Head of caudate nucleus (tissue), 42 donors: ENCODE results near the gene HHATL.
"Not testable (repeated sequence)": the region's sequence is repeated elsewhere in the genome, so short reads cannot be mapped to it uniquely, and the experiment has no call there.

Source experiments
- DNase-seq, 42 donors: peaks; one replicate each; pipeline versions ENCODE4 v3.0.0 to v3.0.0-alpha.2; 2020 to 2021; ENCODE audit warnings: mixed read lengths in 7 of 42
- intact Hi-C: fragments of 100-400 bp; cut with DNase I; formaldehyde crosslinking; loops from one replicate; pipeline ENCODE4 v1.15.0; 2022

Gene HHATL

DNA sequence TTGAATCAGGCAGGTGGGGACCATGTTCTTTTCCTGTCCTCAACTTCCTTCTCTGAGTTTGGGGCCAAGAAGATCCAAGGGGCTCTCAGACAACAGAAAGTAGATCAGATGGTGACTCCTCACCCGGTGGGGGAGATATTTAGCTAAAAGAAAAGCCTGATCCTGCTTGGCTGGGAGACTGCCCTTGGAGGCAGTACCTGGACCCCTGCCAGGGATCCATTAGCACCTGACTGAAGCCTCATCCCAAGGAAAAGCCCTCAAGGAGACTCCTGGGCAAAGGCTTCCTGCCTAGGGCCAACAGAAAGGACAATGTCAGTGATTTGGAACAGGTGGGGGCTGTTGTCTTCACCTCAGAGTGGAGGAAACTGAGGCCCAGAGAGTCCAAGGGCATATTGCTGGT, 33.5 kb upstream of the HHATL start:
- intact Hi-C loops: no loop called here

DNA sequence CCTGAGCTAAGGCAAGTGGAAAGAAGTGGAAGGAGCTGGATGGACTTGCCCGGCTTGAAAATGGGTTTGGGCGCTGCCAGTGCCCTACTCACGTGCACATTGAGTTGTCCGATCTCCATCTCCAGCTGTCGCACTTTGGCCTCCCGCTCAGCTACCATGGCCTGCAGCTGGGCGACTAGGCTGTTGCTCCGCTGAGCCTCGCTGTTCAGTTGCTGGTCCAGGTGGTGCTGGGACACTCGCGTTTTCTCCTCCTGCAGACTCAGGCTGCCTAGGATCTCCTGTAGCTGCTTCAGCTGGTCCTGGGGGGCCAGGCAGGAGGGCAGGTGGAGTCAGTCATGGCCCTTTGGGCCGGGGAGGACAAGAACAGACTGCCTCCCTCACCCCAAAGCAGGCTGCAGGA, 33.0 kb upstream of the HHATL start:
- peak in 4 of 42 donors; percentile 2 to 39 (median 19) for DNase-seq
- intact Hi-C loops: no loop called here

More for the DNA sequence above, 33.5 kb upstream of the HHATL start:
- DNase-seq: peak in 2 of 42 donors; percentile 4 to 41

DNA sequence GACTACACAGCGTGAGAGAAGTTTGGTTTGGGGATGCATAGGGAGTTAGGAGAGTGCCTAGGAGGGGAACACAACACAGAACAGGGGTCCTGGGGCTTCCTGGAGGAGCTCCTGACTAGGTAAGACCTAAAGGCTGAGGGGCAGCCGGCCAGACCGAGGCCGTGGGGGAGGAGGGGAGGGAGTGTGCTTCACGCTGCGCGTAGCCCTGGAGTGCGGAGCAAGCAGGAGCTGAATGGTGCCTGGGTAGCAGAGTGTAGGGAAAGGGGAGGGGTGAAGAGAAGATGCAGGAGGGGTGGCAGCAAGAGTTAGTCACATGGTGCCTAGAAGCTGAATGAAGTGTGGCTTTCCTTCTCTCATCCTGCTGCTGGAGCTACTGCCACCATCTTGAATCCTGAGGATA, 32.4 kb upstream of the HHATL start:
- DNase-seq: peak in 3 of 42 donors; percentile 10 to 36 (median 27)
- intact Hi-C loops: no loop called here

DNA sequence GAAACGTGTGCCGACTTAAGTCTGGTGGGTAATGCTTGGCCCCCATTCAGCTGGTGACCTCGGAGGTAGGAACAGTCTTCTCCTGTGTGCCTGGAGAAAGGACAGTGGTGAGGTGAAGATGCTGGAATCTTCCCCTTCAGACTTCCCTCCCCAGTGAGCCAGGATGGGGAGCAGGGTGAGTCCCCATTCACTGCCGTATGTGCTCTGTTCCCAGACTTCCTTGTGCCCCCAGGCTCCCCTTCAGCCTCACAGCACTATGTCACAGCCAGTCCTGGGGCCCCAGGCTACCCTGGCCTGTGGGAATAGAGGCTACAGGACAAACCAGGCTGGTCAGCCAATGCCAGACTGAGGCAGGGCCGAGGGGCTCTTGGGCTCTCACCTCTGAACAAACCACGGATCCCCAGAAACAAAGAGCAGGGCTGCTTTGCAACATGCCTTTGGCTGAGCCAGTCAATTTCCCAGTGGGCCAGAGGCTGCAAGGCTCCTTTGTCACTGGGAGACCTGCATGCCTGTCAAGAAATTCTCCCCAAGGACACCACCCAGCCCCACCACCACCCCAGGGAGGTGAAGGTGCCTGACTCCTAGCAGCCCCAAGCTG, 31.8 kb upstream of the HHATL start:
- peak in 6 of 42 donors; percentile 11 to 63 (median 32) for DNase-seq
- intact Hi-C loops: no loop called here

DNA sequence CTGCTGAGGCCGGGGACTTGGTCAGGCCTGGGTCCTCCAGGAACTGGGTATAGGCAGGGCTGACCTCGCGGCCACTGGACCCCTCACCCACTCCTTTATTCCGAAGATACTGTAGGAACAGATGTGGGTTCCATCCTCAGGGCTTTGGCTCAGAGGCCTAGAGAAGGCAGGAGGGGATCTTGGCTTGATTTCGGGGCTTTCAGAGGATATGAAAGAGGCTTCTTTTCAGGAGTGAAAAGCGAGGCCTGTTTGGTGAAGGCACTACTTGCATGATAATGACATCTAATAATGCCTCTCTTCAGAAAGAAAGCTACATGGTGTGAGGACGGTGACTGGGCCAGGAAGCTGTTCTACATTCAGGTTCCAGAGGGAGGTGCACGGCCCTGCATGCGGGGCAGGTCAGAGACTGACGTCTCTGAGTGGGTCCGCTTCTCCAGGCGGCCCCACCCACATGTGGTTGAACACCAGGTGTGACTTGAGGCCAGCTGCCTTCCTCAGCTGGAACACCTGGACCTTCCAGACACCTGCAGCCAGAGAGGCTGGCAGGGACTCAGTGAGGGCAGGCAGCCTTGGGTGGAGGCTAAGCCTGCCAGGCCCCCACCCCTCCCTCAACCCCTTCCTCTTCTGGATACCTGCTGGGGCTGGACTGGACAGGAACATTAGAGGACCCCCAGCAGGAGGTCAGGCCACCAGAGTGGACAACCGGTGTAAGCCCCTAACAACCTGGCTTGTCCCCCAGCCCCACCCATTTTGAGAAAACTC, 31.1 kb upstream of the HHATL start:
- DNase-seq: peak in 38 of 42 donors; percentile 51 to 94 (median 79)
- intact Hi-C loops: no loop called here

DNA sequence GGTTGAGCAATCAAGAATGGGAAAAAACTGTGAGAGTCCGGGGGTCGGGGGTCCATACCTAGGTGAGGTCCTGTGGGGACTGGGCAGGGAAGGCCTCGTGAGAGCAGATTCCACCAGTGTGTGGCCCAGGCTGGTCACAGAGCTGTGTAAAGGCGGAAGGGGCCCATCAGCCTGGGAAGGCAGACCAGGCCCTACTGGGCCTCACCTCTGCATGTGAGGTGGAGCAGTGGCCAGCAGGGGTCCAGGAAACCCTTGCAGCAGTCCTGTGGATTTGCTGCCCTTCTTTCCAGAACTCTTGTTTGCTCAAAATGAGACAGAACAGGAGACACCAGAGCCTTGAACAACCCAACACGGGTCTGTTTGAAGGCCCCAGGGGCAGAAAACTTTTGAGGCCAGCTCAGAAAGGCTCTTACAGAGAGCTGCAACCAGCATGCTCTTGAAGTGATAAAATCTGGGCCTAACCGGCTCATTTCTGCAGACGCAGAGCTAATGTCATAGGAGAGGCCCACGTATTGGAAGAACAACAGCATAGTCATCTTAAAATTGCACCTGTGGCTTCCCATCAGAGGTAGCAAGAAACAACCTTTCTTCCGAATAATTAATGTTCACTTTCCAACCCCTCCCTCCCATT, 30.3 kb upstream of the HHATL start:
- intact Hi-C loops: no loop called here
- DNase-seq: peak in 8 of 42 donors; percentile 14 to 63 (median 27)

DNA sequence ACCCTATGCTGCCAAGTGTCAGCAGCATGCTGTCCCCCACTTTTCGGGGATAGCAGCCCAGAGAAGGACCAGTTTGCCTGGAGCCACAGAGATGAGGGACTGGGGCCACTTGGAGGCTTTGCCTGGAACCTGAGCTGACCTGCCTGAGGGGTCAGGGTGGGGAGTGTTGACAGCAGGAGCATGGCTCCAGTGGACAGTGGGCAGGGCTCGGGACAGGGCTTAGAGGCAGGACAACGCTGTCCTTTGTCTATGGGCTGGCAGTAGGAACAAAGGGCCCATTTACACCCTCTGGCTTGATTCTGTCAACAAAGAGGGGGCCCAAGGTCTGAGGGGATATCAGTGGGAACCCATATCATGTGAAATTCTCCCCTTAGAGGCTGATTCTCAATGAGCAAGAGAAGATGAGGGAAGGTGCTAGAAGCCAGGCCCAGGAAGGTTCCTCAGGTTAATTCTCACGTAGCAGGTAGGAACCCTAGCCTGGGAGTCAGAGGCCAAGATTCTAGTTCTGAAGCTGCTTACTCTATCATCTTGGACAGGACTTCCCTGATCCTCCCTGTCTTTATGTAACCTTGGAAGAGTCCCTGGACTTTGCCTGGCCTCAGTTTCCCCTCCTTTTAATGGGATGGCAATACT, 29.7 kb upstream of the HHATL start:
- intact Hi-C loops: no loop called here
- DNase-seq: peak; percentile 79 to 98 (median 92)

DNA sequence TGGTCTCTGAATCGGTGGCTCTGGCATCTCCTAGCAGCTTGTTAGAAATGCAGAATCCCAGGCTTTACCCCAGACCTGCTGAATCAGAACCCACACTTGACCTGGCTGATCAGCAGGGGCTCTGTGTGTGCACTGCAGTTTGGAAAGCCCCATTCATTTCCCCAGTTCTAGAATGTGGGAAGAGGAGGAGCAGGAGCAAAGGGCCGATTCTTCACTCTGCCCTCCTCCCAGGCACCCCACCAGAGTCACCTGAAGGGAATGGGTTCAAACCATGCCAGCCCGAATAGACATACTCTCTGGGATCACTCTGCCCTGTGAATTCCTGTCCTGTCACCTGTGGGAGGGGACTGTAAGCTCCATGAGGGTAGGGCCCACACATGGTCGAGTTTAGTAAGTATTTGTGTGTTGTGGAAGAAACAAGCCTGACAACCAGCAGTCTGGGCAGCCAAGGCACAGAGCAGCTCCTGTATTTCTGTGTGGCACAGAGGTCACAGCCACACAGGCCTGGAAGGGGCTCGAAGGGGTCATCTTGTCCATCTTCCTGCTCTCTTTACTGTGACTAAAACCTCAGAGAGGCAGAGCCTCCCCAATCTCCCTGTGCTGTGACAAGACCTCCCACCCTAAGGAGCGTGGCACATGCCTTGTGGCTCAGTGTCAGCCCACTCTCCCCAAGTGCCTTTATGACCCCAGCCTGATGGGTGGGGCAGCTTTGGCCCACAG, 29.0 kb upstream of the HHATL start:
- DNase-seq: peak in 10 of 42 donors; percentile 1 to 40 (median 12)
- intact Hi-C loops: no loop called here

DNA sequence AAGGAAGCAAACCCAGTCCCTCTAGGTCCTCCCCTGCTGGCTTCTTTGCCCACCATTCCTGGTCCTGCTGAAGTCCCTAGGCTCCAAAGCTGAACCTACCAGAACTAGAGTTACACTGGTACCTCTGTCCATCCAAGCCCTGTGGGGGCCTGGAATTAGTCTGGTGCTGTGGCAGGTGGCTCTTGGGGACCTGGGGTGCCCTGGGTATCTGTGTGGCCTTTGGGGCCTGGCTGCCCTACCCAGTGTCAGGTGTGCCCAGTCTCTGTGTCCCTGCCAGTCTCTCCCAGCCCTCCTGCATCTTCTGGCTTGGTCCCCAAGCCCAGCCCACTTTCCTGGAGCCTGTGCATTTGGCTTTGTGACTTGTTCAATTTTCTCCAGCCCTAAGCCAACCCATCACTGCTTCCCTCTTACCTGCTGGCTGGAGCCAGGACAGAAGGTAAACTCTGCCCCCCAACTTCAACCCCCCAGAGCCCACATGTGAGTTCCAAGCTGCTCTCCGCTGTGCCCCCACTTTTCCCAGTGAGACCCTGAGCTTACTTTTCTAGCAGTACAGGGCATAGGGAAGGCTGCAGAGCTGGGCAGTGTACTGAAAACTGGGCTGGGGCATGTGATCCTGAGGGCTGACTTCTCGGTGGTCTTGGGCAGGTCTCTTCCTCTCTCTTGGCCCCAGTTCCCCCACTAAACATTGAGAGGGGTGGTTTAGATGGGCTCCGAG, 28.3 kb upstream of the HHATL start:
- intact Hi-C loops: no loop called here
- peak in 11 of 42 donors; percentile 1 to 42 (median 17) for DNase-seq

DNA sequence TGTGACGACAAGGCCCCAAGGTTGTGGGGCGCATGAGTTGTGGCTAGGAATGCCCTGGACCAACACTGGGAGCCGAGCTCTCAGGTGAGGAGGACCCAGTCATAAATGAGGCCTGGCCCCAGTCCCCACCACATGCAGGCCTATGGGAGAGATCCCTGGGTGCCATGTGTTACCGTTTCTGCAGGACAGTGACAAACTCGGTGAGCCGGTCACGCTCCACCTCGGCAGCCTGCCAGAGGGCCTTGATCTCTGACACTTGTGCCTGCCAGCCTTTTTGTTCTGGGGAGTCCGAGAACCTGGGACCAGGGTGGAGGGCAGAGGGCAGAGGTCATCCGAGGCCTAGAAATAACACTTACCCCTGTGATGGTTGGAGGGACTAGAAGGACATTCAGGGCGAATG, 27.7 kb upstream of the HHATL start:
- intact Hi-C loops: no loop called here
- DNase-seq: peak in 8 of 42 donors; percentile 1 to 42 (median 17)

DNA sequence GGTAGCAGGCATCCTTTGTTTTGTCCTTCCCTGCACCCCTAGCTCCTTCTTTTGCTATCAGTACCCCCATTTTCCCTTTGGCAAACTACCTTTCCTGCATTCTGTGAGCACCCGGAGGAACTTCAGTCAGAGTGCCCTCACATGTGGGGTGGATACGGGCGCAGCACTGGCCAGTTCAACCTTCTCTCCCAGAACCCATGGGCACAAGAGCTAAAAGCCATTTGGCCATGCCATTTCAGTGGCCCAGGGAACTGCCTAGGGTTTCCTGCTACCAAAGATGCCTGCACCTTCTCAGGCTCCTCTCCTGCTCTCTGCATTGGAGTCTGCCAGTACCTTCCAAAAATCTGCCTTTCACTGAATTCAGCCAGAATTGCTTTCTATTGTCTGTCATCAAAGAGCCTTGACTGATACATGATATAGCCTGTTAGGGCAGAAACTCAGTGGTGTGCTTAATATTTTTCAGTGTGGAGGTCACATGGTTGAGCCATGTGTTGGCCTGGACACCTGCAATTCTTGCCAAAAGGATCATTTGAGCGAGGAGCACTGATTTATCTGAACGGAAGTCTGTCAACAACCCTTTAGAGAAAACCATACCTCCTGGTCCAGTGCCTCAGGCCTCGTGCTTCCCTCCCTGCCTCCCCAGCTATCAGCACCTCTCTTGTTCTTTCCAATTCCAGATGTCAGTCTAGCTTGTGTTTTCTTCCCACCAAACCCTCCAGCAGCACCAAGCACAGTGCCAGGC, 27.0 kb upstream of the HHATL start:
- intact Hi-C loops: no loop called here
- peak in 15 of 42 donors; percentile 1 to 49 (median 15) for DNase-seq

DNA sequence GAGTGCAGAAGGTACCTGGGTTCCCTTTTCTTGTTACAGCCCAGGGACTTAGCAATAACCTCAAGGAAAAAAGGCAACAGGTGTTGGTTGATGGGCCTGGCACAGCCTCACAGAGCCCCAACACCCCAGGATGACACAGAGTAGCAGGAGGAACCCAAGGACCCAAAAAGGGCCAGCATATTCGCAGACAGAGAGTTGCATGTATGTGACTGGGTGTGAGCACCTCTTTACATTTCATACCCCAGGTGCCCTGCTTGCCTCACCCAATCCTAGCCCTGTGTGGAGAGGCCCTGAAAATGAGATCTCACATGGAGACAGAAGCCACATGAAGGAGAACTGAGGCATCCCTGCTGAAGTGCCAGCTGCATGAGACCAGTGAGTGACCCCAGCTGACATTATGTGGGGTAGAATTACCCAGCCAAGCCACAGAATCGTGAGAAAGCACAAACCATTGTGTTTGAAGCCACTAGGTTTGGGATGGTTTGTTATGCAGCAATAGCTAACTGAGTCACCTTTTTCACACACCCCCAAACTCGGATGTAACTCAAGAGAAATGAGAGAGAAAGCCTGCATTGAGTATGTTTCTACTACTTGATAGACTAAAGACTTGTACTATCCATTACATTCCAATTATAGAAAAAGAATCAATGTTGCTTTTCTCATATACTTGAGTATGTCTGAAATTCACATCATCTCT, 26.2 kb upstream of the HHATL start:
- intact Hi-C loops: no loop called here
- DNase-seq: peak in 15 of 42 donors; percentile 1 to 42 (median 15)

DNA sequence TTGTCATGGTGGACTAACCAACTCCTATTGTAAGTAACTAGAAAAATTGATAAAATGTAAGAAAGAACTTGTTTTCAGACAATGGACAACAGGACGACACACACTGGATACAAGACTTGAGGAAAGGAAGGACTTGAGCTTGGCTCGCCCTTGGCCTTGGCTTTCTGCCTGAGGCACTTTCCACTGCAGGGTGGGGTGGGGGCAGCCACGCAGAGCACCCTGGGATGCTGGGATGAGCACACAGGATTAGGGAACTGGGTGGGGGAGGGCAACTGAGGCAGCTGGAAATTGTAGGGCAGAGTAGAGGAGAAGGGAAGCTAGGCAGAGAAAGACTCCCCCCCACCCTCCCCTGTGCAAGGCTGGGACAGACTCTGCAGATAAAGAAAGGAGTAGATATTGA, 25.5 kb upstream of the HHATL start:
- intact Hi-C loops: no loop called here

DNA sequence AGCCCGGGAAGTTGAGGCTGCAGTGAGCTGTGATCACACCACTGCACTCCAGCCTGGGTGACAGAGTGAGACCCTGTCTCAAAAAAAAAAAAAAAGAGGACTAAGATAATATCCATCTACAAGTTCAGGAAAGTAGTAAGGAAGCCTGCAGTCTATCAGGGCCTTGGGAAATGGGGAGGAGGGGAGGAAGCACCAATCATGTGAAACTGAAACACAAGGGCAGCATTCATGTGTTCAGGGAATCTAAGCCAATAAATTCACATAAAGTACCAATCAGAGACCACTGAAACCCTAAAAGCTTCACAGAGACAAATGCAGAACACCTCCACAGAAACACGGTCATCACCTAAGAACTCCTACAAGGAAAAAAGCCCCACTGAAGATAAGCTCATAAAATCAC, 22.9 kb upstream of the HHATL start:
- intact Hi-C loops: no loop called here
- DNase-seq: peak in 33 of 42 donors; percentile 28 to 89 (median 67)

More for the DNA sequence above, 25.5 kb upstream of the HHATL start:
- peak in 39 of 42 donors; percentile 55 to 87 (median 72) for DNase-seq

DNA sequence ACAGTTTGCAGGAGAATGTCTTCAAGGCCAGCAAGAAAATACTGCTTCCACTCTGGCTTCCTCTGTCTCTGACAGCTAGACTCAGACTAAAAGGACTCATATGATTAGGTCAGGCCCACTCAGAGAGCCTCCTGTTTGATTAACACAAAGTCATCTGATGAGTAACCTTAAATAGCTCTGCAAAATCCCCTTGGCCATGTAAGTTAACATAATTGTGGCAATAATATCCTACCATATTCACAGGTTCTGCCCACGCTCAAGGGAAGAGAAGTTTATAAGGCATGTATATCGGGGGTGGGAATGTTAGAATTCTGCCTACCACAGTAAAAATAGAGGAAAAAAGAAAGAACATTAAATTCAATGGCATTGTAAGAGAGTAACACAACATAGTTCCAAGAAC, 20.6 kb upstream of the HHATL start:
- intact Hi-C loops: no loop called here
- DNase-seq: peak in 15 of 42 donors; percentile 0 to 67 (median 15)

DNA sequence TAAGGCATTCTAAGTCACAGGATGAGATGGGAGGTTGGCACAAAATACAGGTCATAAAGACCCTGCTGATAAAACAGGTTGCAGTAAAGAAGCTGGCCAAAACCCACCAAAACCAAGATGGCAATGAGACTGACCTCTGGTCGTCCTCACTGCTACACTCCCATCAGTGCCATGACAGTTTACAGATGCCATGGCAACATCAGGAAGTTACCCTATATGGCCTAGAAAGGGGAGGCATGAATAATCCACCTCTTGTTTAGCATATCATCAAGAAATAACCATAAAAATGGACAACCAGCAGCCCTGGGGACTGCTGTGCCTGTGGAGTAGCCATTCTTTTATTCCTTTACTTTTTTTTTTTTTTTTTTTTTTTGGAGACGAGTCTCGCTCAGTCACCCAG, 19.8 kb upstream of the HHATL start:
- DNase-seq: peak in 8 of 42 donors; percentile 0 to 14 (median 2)
- intact Hi-C loops: not testable (repeated sequence)

DNA sequence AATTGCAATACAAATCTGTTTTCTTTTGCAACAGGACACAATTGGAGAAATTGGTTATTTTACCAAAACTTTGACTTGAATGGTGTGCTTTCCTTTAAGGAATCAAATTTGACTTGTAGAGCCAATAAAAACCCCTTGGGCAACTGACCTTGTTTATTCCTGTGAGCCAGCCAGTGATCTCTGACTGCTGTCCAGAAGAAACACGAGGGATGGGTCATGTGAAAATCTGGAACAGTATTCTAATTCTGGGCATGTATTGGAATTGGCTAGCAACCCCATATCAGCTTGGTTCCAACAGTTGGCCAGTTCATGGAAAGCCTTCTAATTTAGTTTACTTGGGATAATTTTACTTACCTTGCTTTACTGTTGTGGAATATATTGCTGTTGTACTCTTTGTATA, 19.1 kb upstream of the HHATL start:
- intact Hi-C loops: no loop called here
- peak in 36 of 42 donors; percentile 23 to 93 (median 72) for DNase-seq
